HG03095 (cell line): ENCODE measurements around the gene TAOK2.
"Not testable (repeated sequence)": the region's sequence is repeated elsewhere in the genome, so short reads cannot be mapped to it uniquely, and the experiment has no call there.

ENCODE experiments used
- ATAC-seq: cut with Tn5 transposase; IDR thresholded peaks from one replicate; pipeline ENCODE4 v1.9.1; 2021; ENCODE audit warnings: moderate library complexity; ENCODE audit not compliant: unreplicated experiment

Gene TAOK2

DNA sequence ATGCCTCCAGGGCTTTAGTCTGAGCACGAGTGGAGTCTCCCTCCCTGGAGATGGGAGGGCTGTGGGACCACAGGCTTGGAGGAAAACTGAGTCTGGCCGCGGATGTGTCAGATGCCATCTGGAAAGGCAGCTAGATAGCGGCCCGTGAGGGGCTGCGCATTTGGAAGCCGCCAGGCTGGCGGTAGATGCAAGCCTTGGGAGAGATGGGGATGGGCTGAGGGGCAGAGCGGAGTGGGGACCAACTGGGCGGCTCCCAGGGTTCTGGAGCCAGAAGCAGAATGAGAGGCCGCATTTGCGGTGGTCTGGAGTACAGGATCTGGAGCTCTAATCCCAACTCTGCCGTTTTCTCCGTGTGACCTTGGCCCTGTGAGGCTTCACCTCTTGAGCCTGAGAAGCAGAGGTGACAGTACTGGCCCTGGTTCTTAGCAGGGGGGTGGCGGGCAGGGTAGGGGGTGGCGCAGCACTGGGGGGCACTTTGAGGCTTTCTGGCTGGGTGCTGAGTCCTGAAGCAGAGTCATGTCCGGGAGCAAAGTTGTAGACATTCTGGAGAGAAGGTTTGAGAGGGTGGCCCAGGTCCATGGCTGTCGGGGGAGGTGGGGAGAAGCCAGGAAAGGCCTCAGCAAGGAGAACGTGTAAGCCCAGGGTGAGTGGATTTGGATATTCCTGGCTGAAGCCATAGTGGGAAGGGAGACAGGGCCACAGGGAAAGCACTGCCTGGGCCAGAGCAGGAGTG lies 29.1 kb downstream of the TAOK2 start:
- no peak for ATAC-seq

DNA sequence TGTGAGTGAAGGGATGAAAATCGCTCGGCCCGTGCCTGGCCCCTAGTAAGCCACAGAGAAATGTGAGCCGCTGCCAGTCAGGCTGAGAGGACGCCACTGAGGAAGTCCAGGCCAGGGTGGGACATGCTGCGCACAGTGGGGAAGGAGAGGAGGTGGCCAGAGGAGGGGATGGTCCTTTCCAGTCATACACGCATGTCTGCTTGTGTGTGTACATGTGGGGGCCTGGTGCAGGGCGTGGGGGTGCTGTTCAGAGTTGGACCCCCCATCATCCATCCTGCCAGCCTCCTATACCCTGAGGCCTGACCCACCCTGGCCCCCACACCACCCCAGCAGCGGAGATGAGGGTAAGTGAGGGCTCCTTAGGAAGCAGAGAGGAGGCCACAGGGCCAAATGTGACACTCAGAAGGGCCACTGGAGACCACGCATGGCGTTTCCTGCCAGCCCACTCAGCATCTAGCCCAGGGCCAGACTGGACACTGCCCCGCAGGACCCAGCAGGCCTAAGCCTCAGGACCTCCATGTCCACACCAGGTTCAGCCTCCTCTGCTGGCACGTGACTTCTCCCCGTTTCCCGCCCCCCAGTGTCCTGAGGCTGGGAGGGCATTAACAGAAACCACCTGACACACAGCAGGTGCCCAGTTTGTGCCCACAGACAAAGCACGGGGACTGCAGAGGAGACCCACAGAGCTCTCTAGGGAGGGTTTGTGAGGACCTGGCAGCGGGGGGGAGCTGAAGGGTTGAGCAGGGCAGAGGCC lies 30.2 kb downstream of the TAOK2 start:
- ATAC-seq: no peak

DNA sequence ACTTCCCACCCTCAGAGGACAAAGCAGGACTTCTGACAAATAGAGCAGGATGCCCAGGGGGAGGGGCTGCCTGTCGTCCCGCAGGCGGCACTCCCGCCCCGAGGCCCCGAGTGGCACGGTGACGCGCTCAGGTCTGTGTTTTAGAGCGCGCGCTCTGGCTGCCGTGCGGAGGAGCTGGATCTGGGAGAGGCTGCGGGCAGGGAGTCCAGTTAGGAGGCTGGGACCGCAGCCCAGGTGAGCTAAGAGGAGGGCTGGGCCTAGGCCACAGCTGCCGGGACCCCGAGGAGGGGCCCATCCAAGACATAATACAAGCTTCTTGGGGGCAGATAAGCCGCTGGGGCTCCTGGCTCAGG lies 30.7 kb downstream of the TAOK2 start:
- no peak for ATAC-seq

DNA sequence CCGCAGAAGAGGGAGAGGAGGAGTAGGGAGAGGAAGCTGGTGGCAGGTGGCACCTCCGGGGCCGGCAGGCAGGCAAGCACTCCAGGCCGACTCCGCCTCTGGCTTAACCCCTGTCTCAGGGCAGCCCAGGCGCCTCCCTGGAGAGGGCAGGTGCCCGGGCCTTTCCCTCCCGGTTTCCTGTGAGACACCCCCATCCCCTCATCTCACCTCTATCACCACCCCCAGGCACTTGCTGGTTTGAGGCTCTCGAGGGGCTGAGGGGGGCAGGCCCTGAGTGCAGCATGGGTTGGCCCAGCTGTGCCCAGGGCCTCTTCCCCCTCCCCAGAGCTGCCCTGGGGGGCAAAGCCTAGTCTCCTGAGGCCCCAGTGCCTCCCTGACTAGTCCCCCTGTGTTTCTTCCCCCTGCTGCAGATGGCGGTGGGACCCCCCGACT lies 31.2 kb downstream of the TAOK2 start:
- no peak for ATAC-seq

DNA sequence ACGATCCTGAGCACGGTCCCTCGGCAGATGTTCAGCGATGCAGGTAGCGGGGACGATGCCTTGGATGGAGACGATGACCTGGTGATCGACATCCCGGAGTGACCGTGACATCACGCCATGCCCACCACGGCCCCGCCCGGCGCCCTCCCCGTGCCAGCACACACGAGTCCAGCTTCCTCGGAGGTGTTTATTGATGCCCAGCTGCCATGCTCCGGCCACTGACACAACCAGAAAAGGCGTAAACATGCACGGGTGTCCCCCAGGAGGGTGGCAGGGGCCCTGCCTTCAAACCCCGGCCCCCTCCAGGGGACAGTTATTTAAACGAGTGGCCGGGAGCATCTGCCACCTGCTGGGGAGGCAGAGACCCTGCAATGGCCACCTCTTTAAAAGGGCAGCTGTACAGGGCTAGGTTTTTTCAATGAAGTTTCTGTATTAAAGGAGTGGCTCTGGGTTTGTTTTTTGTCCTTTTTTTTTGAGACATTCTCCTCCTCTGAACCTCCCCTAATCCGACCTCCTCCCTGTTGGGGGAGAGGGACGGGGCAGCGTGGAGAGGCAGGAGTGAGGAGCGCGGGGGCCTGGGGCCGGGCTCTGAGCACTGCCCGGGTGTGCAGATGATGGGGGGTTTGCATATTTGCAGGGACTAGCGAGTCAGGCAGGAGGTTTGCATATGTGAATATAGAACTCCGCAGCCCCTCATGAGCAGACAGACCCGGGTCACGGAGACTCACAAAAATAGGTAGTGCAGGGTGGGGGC lies 31.9 kb downstream of the TAOK2 start:
- ATAC-seq: no peak

DNA sequence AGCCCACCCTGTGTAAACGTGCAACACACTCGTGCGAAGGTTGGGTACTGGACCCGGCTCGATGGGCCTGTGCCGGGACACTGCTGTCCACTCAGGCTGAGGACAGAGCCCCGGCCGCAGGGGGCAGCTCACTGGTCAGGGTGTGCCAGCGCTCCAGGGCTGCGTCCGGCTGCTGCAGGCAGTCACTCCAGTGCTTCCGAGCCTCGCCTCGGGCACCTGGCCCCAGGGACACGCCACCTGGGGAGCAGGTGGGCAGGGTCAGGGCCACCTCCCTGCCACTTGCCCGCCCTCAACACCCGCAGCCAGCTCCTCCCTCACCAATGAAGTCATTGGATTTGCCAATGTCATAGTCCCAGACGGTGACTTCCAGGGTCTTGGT lies 32.4 kb downstream of the TAOK2 start:
- ATAC-seq: no peak

DNA sequence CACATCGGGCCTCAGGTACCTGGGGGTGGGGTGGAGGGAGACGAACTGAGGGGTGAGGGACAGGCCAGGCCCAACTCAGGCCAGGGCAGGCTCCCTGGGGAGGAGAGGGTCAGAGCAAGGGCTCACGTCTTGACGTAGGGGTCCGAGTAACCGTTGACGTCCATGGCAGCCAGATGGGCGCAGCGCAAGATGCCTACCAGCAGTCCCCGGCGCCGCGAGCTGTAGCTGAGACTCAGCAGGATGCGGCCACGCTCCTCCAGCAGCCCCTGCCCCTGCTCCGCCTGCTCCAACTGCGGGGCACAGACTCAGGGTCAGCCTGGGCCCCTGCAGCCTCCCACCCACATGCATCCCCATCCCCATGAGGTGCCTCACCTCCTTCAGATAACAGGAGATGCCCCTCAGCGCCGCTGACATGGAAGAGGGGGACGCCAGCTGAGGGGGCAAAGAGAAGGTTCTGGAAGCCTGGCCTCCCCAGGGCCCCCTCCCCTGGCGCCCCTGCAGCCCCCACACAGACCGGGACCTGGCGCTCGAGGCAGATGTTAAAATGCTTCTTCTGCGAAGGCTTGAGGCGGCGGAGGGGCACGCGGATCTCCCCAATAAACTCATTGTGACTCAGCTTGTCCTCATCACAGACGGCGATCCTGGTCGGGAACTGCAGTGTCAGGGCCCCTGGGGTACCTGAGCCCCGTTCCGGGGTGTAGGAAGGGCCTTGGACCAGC lies 33.1 kb downstream of the TAOK2 start:
- no peak for ATAC-seq

DNA sequence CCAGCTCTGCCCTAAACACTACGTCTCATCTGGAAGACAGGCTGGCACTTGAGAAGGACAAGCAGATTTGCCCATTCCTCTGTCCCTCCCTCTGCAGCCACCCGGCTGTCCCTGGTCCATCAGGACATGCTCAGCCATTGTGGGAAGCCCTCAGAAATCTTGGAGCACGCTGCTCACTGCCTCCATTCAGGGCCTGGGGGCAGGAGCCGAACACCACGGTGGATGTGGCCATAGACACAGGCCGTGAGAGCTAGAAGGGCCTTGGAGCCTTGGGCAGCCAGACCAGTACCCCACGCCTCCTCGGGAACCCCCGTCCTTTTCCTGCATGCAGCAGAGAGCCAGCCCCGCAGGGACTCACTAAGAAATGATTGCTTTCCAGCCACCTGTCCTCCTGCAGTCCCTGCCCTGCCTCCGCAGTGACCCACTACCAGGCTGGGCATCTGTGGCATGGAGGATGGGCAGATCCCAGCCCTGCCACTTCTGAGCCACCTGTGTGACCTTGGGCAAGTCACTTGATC lies 33.8 kb downstream of the TAOK2 start:
- no peak for ATAC-seq

DNA sequence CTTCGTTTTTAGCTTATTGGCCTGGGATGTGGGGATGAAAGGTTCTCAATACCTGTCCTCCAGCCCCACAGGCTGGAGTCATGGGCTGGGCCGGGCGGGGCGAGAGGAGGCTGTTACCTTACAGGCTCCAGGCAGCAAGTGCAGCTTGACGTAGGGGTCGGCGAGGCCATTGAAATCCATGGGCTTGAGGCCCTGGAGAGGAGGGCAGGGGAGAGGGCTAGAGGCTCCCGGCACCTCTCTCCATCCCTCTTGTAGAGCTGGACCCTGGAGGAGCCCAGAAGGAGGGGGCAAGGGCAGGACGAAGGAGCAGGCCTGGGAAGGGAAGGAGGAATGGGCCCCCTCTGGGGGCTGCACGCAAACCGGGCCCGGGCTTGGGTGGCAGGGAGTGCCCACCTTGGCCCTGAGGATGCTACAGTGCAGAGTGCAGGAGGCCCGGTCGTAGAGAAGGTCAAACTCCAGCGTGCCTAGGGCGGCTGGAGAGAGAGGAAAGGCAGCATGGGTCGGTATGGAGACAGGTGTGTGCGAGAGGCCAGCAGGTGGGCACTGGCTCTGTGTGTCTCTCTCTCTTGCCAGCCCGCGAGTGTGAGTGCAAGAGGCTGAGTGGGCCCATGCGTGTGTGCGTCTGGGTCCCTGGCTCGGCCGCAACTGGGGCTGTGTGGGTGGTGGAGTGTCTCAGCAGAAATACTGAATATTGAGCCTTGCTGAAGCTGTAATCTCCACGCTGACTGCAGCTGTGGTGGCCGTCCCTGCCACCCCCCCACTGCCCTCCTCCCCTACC lies 35.6 kb downstream of the TAOK2 start:
- no peak for ATAC-seq

DNA sequence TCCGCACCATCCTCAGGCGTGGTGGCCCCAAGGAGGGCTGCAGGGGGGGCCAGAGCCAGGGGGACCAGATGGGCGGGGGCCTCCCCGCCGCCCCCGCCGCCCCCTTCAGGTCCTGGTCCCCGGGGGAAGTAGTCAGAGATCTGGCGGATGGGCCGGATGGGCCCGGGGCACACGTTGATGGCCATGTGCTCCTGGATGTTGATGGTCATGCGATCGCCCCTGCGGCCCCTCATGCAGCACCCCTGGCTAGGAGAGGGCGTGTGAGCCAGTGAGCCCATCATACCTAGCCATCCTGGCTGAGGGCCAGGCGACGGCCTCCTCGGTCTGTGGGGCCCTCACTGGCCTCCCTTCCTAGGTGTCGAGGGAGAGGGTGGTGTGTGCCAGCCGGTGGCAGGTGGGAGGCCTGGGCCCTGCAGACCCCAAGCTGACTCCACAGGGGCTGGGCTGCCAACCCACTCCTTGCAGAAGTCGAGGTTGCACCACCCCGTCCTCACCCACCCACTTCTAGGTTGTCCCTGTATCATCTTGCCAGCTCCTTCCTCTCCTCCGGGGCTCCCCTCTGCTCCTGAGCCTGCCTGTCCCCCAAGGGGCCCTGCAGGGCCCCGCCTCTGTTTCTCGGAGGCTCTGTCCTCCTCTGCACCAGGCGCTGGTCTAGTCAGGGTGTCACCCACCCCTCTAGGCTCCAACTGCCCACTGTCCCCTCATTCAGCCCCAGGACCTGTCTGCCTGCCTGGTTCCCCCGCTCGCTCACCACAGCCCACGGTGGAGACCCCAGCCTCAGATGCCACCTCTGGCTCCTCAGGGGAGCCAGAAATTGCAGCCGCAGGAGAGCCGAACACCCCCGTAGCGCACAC lies 36.5 kb downstream of the TAOK2 start:
- no peak for ATAC-seq

DNA sequence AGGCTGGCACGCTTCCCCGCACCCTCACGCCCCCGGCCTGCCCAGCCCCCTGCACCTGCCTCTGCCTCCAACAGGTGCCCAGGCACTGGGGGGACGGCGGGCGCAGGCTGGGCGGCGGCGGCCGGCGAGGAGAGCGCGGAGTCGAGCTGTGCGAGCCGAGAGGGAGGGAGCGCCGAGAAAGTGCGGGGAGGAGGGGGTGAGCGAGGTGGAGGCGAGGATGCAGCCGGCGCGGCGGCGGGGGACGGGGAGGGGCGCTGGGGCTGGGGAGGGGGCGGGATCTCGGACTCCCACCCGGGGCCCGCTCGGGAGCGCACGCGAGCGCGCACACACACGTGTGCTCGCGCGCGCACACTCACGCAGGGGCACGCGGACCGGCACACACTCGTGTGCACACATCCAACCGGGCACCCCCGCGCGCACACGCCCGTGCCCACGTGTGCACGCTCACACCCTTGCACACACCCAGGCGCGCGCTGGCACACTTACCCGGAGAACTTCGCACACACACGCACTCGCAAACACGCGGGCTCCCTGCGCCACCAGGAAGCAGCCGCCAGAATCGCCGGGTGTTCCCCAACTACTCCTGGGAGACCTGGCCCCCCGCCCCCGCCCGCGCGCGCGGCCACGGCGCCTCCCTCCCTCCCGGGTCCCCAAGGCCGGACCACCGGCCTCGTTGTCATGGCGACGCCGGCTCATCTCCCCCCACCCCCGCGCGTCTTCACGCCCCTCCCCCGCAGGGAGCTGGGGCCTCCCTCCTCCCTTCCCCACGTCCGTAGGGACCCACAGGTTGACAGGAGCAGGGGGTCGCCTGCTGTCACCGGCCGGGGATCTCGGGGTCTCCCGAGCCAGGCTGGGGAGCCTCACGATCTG lies 37.4 kb downstream of the TAOK2 start, which contains the start of gene DOC2A:
Gene DOC2A, minus strand, starts transcription at position 184 of the 870 bp plus-strand sequence. CDS start 805 bp downstream, outside the sequence.
- no peak for ATAC-seq

DNA sequence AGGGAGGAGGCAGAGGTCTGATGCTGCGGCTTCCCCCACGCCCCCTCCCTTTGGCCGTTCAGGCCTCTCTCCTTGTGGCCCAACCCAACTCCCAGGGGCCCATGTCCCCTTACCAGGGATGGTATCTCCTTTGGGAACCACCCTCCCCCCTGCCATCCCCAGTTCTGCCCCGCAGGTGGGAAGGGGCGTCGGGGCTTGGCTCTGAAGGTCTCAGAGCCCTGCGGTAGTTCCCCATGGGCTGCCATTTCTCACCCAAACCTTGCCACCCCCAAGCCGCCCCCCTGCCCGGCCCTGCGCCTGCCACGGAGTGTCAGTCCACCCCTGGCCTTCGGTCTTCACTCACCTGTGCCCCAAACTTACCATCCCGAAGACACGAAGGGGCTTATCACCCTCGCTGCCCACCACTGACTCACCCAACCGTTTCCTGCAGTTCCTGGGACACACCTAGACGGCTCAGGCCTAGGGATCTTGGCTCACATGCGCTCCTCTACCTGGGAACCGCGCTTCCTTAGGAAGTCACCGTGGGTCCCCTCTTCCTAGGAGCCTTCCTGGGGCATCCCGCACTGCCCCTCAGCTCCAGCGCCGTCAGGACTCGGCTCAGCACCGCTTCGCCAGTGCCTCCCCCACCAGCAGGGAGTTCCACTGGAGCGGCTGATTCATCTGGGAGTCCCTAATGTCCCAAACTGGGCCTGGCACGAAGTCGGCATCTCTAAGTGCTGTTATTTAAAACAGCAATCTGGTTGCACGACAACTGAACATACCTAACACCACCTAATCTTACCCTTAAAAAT lies 38.2 kb downstream of the TAOK2 start:
- ATAC-seq: no peak

DNA sequence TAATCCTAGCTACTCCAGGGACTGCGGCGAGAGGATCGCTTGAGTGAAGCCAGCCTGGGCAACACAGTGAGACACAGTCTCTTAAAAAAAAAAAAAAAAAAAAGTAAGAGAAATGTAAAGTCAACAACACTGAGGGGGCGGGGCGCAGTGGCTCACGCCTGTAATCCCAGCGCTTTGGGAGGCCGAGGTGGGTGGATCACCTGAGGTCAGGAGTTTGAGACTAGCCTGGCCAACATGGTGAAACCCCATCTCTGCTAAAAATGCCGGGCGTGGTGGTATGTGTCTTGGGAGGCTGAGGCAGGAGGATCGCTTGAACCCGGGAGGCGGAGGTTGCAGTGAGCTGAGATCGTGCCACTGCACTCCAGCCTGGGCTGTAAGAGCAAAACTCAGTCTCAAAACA lies 38.9 kb downstream of the TAOK2 start:
- not testable (repeated sequence) for ATAC-seq

DNA sequence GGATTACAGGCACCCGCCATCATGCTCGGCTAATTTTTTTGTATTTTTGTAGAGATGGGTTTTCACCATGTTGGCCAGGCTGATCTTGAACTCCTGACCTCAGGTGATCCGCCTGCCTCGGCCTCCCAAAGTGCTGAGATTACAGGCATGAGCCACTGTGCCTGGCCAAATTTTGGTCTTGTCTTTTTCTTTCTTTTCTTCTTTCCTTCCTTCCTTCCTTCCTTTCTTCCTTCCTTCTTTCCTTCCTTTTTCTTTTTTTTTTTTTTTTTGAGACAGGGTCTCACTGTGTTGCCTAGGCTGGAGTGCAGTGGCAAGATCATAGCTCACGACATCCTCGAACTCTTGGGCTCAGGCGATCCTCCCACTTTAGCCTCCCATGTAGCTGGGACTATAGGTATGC lies 41.8 kb downstream of the TAOK2 start:
- ATAC-seq: not testable (repeated sequence)

DNA sequence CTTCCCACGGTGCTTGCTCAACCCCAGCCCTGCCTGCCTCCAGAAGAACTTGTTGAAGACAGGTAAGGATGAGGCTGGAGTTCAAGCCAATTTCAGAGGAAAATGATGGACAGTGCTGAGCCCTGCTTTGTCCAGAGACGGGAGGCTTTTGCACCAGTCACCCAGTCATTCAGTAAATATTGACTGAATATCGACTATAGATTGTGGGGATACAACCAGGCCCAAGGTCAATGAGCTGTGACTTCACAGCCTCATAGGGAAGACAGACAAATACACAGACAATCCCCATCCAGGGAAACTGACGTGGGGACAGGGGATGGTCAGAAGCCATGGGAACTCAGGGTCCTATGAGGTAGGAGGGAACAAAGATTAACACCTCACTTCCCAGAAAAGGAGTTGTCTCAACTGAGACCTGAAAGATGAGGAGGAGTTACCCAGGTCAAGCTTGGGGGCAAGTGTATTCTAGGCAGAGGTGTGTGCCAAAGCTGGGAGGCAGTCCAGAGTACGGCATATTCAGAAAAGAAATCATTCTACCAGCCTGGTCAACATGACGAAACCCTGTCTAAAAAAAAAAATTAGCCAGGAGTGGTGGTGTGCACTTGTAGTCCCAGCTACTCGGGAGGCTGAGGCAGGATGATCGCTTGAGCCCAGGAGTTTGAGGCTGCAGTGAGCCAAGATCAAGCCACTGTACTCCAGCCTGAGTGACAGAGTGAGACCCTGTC lies 43.0 kb downstream of the TAOK2 start:
- ATAC-seq: no peak

DNA sequence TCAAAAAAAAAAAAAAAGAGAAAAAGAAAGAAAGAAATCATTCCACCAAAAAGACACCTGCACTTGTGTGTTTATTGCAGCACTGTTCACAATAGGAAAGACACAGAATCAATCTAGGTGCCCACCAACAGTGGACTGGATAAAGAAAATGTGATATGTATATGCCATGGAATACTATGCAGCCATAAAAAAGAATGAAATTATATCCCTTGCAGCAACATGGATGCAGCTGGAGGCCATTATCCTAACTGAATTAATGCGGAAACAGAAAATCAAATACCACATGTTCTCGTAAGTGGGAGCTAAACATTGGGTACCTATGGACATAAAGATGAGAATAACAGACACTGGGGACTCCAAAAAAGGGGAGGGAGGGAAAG lies 43.6 kb downstream of the TAOK2 start:
- no peak for ATAC-seq

DNA sequence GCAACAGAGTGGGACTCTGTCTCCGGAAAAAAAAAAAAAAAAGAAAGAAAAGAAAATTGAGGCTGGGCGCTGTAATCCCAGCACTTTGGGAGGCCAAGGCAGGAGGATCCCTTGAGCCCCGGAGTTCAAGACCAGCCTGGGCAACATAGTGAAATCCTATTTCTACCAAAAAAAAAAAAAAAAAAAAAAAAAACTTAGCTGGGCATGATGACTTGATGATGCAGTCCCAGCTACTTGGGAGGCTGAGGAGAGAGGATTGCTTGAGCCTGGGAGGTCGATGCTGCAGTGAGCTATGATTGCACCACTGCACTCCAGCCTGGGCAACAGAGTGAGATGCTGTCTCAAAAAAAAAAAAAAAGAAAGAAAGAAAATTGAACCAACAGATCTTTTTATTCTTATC lies 44.3 kb downstream of the TAOK2 start:
- ATAC-seq: not testable (repeated sequence)
